WTC11 (cell line): Measurements from ENCODE around the gene DMWD.

Source experiments
- ELF4 ChIP-seq: sonication (generic); formaldehyde crosslinking; IDR thresholded peaks from 2 replicates; pipeline ENCODE4 v1.8.1; 2022; ENCODE audit warnings: low read depth, mild to moderate bottlenecking, moderate library complexity, missing genetic modification reagents
- NR2C2 ChIP-seq: sonication (generic); formaldehyde crosslinking; IDR thresholded peaks from 2 replicates; pipeline ENCODE4 v1.8.0; 2022; ENCODE audit warnings: mild to moderate bottlenecking, missing genetic modification reagents
- RELA ChIP-seq: sonication (generic); formaldehyde crosslinking; IDR thresholded peaks from 2 replicates; pipeline ENCODE4 v1.8.1; 2022; ENCODE audit warnings: missing genetic modification reagents, mild to moderate bottlenecking, borderline replicate concordance
- TF ChIP-seq, protein P1 (sequence below): fragments of 200-600 bp; IDR thresholded peaks from 2 replicates; pipeline ENCODE4 v1.8.0; 2022; ENCODE audit warnings: antibody characterized with exemption
- TF ChIP-seq, protein P2 (sequence below): sonication (generic); formaldehyde crosslinking; IDR thresholded peaks from 2 replicates; pipeline ENCODE4 v1.8.0; 2022; ENCODE audit warnings: mild to moderate bottlenecking, missing genetic modification reagents

- TF ChIP-seq ELF4 (CRISPR knock-in tag) (no peak), NR2C2 (CRISPR knock-in tag) (no peak), RELA (CRISPR knock-in tag) (0 out of 2 replicates have a peak, but pooled peaks have one; percentile 12)
- TF ChIP-seq, protein P1, sequence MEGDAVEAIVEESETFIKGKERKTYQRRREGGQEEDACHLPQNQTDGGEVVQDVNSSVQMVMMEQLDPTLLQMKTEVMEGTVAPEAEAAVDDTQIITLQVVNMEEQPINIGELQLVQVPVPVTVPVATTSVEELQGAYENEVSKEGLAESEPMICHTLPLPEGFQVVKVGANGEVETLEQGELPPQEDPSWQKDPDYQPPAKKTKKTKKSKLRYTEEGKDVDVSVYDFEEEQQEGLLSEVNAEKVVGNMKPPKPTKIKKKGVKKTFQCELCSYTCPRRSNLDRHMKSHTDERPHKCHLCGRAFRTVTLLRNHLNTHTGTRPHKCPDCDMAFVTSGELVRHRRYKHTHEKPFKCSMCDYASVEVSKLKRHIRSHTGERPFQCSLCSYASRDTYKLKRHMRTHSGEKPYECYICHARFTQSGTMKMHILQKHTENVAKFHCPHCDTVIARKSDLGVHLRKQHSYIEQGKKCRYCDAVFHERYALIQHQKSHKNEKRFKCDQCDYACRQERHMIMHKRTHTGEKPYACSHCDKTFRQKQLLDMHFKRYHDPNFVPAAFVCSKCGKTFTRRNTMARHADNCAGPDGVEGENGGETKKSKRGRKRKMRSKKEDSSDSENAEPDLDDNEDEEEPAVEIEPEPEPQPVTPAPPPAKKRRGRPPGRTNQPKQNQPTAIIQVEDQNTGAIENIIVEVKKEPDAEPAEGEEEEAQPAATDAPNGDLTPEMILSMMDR, result no peak
- TF ChIP-seq, protein P2, sequence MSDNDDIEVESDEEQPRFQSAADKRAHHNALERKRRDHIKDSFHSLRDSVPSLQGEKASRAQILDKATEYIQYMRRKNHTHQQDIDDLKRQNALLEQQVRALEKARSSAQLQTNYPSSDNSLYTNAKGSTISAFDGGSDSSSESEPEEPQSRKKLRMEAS (CRISPR knock-in tag), result no peak
Measured at GRCh38 chr19:45763691-45764294, 28.9 kb downstream of the DMWD start.
